HepG2 (cell line): ENCODE results near the gene SOX8. TPM values are rescaled to one million over a fixed set of nuclear protein-coding genes. Genes with fewer than 3 reads are reported as not detected.
A peak's percentile ranks its signal among the peaks of the same experiment; 100 is the strongest.

ENCODE experiments used
- BCL6 ChIP-seq: IDR thresholded peaks from 2 replicates; pipeline ENCODE4 v1.6.1; 2016; ENCODE audit warnings: missing genetic modification reagents, missing compliant biosample characterization
- HIVEP1 ChIP-seq: sonication (generic); formaldehyde crosslinking; IDR thresholded peaks from 2 replicates; pipeline ENCODE4 v1.4.0; 2020; ENCODE audit warnings: mild to moderate bottlenecking, missing genetic modification reagents
- ISL2 ChIP-seq: sonication (generic); formaldehyde crosslinking; IDR thresholded peaks from 2 replicates; pipeline ENCODE4 v1.5.0; 2020; ENCODE audit warnings: missing genetic modification reagents
- JUN ChIP-seq: sonication (generic); formaldehyde crosslinking; IDR thresholded peaks from 2 replicates; pipeline ENCODE4 v1.4.0; 2020; ENCODE audit warnings: mild to moderate bottlenecking, missing genetic modification reagents
- KLF15 ChIP-seq: sonication (generic); formaldehyde crosslinking; IDR thresholded peaks from 2 replicates; pipeline ENCODE4 v1.8.1; 2023; ENCODE audit warnings: borderline replicate concordance, mild to moderate bottlenecking, inconsistent platforms, missing genetic modification reagents, mixed read lengths
- NCOA2 ChIP-seq: sonication (generic); formaldehyde crosslinking; IDR thresholded peaks from 2 replicates; pipeline ENCODE4 v1.8.0; 2022; ENCODE audit warnings: inconsistent platforms
- PHF21A ChIP-seq: sonication (generic); formaldehyde crosslinking; IDR thresholded peaks from 2 replicates; pipeline ENCODE4 v1.5.0; 2020; ENCODE audit warnings: mild to moderate bottlenecking, missing genetic modification reagents
- PTBP1 ChIP-seq: fragments of 200-400 bp; formaldehyde crosslinking; IDR thresholded peaks from 2 replicates; pipeline ENCODE4 v1.6.1; 2018; ENCODE audit warnings: low read length, low read depth; ENCODE audit not compliant: poor library complexity, severe bottlenecking
- REST ChIP-seq, 2 experiments: IDR thresholded peaks; 2 replicates each; pipeline ENCODE4 v1.6.1; 2011 to 2012; ENCODE audit warnings: low read length in 2 of 2, borderline replicate concordance in 1 of 2, low read depth in 1 of 2, mild to moderate bottlenecking in 1 of 2, moderate library complexity in 1 of 2
- TARDBP ChIP-seq: sonication (generic); formaldehyde crosslinking; IDR thresholded peaks from 2 replicates; pipeline ENCODE4 v1.8.0; 2022; ENCODE audit warnings: mild to moderate bottlenecking, missing genetic modification reagents
- ZC3H13 ChIP-seq: sonication (generic); formaldehyde crosslinking; IDR thresholded peaks from 2 replicates; pipeline ENCODE4 v1.8.1; 2023; ENCODE audit warnings: mild to moderate bottlenecking, missing genetic modification reagents, moderate library complexity
- ZNF235 ChIP-seq: sonication (generic); formaldehyde crosslinking; IDR thresholded peaks from 2 replicates; pipeline ENCODE4 v1.8.1; 2023; ENCODE audit warnings: mild to moderate bottlenecking, missing genetic modification reagents, borderline replicate concordance
- ZNF343 ChIP-seq: sonication (generic); formaldehyde crosslinking; IDR thresholded peaks from 2 replicates; pipeline ENCODE4 v1.4.0; 2020; ENCODE audit warnings: mild to moderate bottlenecking, missing genetic modification reagents
- ZNF414 ChIP-seq: sonication (generic); formaldehyde crosslinking; IDR thresholded peaks from 2 replicates; pipeline ENCODE4 v1.5.0; 2020; ENCODE audit warnings: missing genetic modification reagents
- ZNF713 ChIP-seq: sonication (generic); formaldehyde crosslinking; IDR thresholded peaks from 2 replicates; pipeline ENCODE4 v1.4.0; 2020; ENCODE audit warnings: mild to moderate bottlenecking, missing genetic modification reagents
- ZSCAN29 ChIP-seq: sonication (generic); formaldehyde crosslinking; conservative IDR thresholded peaks from 2 replicates; pipeline ENCODE4 v1.4.0; 2020; ENCODE audit warnings: mild to moderate bottlenecking, missing genetic modification reagents
- polyA plus RNA-seq, 8 experiments: library from polyadenylated mRNA; depleted of rRNA in 3 of 8; stranded (reverse) in 7 of 8; unstranded in 1 of 8; fragments of >200 nt; fragmentation: Illumina TruSeq in 4 of 8; extraction: Trizol in 4 of 8; gene quantifications; 2 replicates each; pipeline versions ENCODE4 v1.2.1 to v1.2.3, GENCODE V29; 2011 to 2016; ENCODE audit warnings: low read depth in 4 of 8, missing spikeins in 1 of 8, mixed read lengths in 1 of 8; ENCODE audit not compliant: insufficient read depth in 1 of 8
- total RNA-seq, 5 experiments: library from RNA; depleted of rRNA; stranded (reverse); fragments of >200 nt; fragmentation: Illumina TruSeq; extraction: Trizol; gene quantifications; 2 replicates each; pipeline ENCODE4 v1.2.3, GENCODE V29; 2016; ENCODE audit warnings: low read depth in 1 of 5
- TF ChIP-seq, protein P1 (sequence below): sonication (generic); formaldehyde crosslinking; IDR thresholded peaks from 2 replicates; pipeline ENCODE4 v1.4.0; 2020; ENCODE audit warnings: missing genetic modification reagents
- TF ChIP-seq, protein P2 (sequence below): sonication (generic); formaldehyde crosslinking; IDR thresholded peaks from 2 replicates; pipeline ENCODE4 v1.4.0; 2020; ENCODE audit warnings: missing genetic modification reagents

Gene SOX8
- total and polyA plus RNA-seq, 2 of the 13 experiments (the other 11 are each of a cell fraction or from before 2014, with no cell fraction given) = 0.20 to 0.28 TPM

GRCh38 chr16:970766-971581, 10.6 kb upstream of the SOX8 start, which contains the start of gene LMF1 (continued):
- TF ChIP-seq, protein P1, sequence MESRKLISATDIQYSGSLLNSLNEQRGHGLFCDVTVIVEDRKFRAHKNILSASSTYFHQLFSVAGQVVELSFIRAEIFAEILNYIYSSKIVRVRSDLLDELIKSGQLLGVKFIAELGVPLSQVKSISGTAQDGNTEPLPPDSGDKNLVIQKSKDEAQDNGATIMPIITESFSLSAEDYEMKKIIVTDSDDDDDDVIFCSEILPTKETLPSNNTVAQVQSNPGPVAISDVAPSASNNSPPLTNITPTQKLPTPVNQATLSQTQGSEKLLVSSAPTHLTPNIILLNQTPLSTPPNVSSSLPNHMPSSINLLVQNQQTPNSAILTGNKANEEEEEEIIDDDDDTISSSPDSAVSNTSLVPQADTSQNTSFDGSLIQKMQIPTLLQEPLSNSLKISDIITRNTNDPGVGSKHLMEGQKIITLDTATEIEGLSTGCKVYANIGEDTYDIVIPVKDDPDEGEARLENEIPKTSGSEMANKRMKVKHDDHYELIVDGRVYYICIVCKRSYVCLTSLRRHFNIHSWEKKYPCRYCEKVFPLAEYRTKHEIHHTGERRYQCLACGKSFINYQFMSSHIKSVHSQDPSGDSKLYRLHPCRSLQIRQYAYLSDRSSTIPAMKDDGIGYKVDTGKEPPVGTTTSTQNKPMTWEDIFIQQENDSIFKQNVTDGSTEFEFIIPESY (CRISPR knock-in tag) = no peak
- TF ChIP-seq ZNF713 (CRISPR knock-in tag) (peak; percentile 66; the same call in 1 of the 2 replicates), ZNF414 (CRISPR knock-in tag) (peak; percentile 86; the same call in 1 of the 2 replicates), ISL2 (CRISPR knock-in tag) (peak; percentile 17; the same call in 1 of the 2 replicates), REST (IDR thresholded peaks at IDR 0.05; ENCODE audit: borderline replicate concordance in 1 of 2, low read depth in 1 of 2, low read length in 2 of 2) (peak in 1 of 2 experiments; percentile 43; a peak in 1 of 4 replicates), KLF15 (CRISPR knock-in tag) (0 out of 2 replicates have a peak, but pooled peaks have one; percentile 38), BCL6 (CRISPR knock-in tag) (peak; percentile 52; the same call in 1 of the 2 replicates), NCOA2 (peak; percentile 49; the same call in 1 of the 2 replicates), PTBP1 (peak; percentile 58), ZNF343 (CRISPR knock-in tag) (peak; percentile 91), ZSCAN29 (CRISPR knock-in tag) (peak; percentile 77; the same call in 1 of the 2 replicates), JUN (CRISPR knock-in tag) (0 out of 2 replicates have a peak, but pooled peaks have one; percentile 37), HIVEP1 (peak; percentile 42; the same call in 1 of the 2 replicates), TARDBP (CRISPR knock-in tag) (peak; percentile 55; the same call in 1 of the 2 replicates), ZNF235 (CRISPR knock-in tag) (peak; percentile 65; the same call in 1 of the 2 replicates), ZC3H13 (peak; percentile 91), PHF21A (CRISPR knock-in tag) (peak; percentile 77)
- TF ChIP-seq, protein P2, sequence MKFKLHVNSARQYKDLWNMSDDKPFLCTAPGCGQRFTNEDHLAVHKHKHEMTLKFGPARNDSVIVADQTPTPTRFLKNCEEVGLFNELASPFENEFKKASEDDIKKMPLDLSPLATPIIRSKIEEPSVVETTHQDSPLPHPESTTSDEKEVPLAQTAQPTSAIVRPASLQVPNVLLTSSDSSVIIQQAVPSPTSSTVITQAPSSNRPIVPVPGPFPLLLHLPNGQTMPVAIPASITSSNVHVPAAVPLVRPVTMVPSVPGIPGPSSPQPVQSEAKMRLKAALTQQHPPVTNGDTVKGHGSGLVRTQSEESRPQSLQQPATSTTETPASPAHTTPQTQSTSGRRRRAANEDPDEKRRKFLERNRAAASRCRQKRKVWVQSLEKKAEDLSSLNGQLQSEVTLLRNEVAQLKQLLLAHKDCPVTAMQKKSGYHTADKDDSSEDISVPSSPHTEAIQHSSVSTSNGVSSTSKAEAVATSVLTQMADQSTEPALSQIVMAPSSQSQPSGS = no peak
